Ishikawa (cell line): ENCODE measurements around the gene GPANK1.

Experiments
- CEBPB ChIP-seq: IDR thresholded peaks from 2 replicates; pipeline ENCODE4 v1.6.1; 2012
- EGR1 ChIP-seq: IDR thresholded peaks from 2 replicates; pipeline ENCODE4 v1.6.1; 2012
- EP300 ChIP-seq: IDR thresholded peaks from 2 replicates; pipeline ENCODE4 v1.6.1; 2012; ENCODE audit warnings: borderline replicate concordance
- FOXM1 ChIP-seq: IDR thresholded peaks from 2 replicates; pipeline ENCODE4 v1.6.1; 2012; ENCODE audit warnings: low read depth, borderline replicate concordance
- MAX ChIP-seq: IDR thresholded peaks from 2 replicates; pipeline ENCODE4 v1.6.1; 2012
- NFIC ChIP-seq: IDR thresholded peaks from 2 replicates; pipeline ENCODE4 v1.6.1; 2012
- RAD21 ChIP-seq: IDR thresholded peaks from 2 replicates; pipeline ENCODE4 v1.6.1; 2012; ENCODE audit warnings: low read depth
- TAF1 ChIP-seq: IDR thresholded peaks from 2 replicates; pipeline ENCODE4 v1.6.1; 2012; ENCODE audit warnings: low read depth, mild to moderate bottlenecking
- YY1 ChIP-seq: IDR thresholded peaks from 2 replicates; pipeline ENCODE4 v1.6.1; 2012; ENCODE audit warnings: low read depth
- ZBTB7A ChIP-seq: IDR thresholded peaks from 2 replicates; pipeline ENCODE4 v1.6.1; 2012; ENCODE audit warnings: low read depth
- TF ChIP-seq, protein P1 (sequence below): IDR thresholded peaks from 2 replicates; pipeline ENCODE4 v1.6.1; 2012; ENCODE audit warnings: low read depth, mild to moderate bottlenecking

DNA sequence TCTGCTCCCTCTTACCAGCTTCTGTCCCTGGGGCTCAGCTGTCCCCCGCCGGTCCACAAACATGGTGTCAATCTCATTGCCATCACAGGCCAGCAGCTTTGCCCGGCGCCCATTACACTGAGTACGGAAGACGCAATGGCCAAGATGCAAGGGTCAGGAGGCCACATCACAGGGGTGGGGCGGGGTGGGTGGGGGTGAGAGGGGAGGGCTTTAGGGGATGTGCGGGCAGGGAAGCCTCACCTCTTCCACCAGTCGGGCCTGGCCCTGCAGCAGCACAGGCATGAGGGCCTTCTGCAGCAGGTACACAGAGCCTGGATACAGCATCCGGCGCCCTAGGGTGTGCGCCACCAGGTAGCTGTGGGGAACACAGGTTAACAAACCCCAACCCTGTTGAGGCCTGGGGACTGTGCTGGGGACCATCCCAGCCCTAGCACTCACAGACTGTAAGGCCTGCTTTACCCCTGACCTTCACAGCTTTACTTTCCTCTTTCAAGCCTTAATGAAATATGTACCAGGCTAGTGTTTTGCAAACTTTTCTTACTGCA lies 26.8 kb upstream of the GPANK1 start:
- TF ChIP-seq EGR1 (no peak), YY1 (no peak), TAF1 (no peak), EP300 (no peak), RAD21 (no peak), CEBPB (no peak), FOXM1 (no peak), MAX (no peak), ZBTB7A (no peak), NFIC (no peak)
- TF ChIP-seq, protein P1, sequence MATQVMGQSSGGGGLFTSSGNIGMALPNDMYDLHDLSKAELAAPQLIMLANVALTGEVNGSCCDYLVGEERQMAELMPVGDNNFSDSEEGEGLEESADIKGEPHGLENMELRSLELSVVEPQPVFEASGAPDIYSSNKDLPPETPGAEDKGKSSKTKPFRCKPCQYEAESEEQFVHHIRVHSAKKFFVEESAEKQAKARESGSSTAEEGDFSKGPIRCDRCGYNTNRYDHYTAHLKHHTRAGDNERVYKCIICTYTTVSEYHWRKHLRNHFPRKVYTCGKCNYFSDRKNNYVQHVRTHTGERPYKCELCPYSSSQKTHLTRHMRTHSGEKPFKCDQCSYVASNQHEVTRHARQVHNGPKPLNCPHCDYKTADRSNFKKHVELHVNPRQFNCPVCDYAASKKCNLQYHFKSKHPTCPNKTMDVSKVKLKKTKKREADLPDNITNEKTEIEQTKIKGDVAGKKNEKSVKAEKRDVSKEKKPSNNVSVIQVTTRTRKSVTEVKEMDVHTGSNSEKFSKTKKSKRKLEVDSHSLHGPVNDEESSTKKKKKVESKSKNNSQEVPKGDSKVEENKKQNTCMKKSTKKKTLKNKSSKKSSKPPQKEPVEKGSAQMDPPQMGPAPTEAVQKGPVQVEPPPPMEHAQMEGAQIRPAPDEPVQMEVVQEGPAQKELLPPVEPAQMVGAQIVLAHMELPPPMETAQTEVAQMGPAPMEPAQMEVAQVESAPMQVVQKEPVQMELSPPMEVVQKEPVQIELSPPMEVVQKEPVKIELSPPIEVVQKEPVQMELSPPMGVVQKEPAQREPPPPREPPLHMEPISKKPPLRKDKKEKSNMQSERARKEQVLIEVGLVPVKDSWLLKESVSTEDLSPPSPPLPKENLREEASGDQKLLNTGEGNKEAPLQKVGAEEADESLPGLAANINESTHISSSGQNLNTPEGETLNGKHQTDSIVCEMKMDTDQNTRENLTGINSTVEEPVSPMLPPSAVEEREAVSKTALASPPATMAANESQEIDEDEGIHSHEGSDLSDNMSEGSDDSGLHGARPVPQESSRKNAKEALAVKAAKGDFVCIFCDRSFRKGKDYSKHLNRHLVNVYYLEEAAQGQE = no peak
